Endothelial cell of umbilical vein (primary cell): ENCODE results near the gene CSTA. TPM values are rescaled to one million over a fixed set of nuclear protein-coding genes. Genes with fewer than 3 reads are reported as not detected.

ENCODE experiments used
- BruUV-seq: library from RNA; stranded (reverse); fragments of 400-500 nt; replicated peaks from 2 replicates; lab custom pipeline; 2021; lab: Mats Ljungman, UMichigan
- CTCF ChIA-PET: fragments of 300-600, 350-600 bp; sonication (Branson Sonifier 250); formaldehyde crosslinking; loops from one replicate; lab custom pipeline; 2021; ENCODE audit warnings: antibody characterized with exemption, inconsistent platforms; lab: Charles Lee
- POLR2A ChIA-PET: fragments of 300-600, 350-600 bp; sonication (Branson Sonifier 250); formaldehyde crosslinking; loops from one replicate; lab custom pipeline; 2021; ENCODE audit warnings: antibody characterized with exemption, inconsistent platforms; lab: Charles Lee
- DNase-seq: peaks from one replicate; pipeline ENCODE4 v3.0.0-alpha.2; 2011; ENCODE audit warnings: low read depth, low spot score
- FAIRE-seq: peaks from 2 replicates; lab custom pipeline; 2011; peaks lifted over from hg19 to GRCh38; lab: Jason Lieb, UNC
- H2AFZ ChIP-seq: 2 replicates; pipeline ENCODE4 v1.6.0; 2012; ENCODE audit warnings: low read depth, low read length, control low read depth, inconsistent platforms
- H3K27ac ChIP-seq: 2 replicates; pipeline ENCODE4 v1.5.1; 2011; ENCODE audit warnings: low read depth, mild to moderate bottlenecking, control low read depth, low read length, moderate library complexity; ENCODE audit not compliant: insufficient read depth
- H3K27me3 ChIP-seq, 2 experiments: 2 replicates each; pipeline versions ENCODE4 v1.6.0 to v1.6.1; 2011; ENCODE audit warnings: low read length in 2 of 2, mixed read lengths in 1 of 2; ENCODE audit not compliant: control insufficient read depth in 2 of 2, insufficient read depth in 2 of 2
- H3K36me3 ChIP-seq, 2 experiments: 2 replicates in 1 of 2; 3 replicates in 1 of 2; pipeline ENCODE4 v1.5.1; 2011; ENCODE audit warnings: low read length in 2 of 2, mild to moderate bottlenecking in 1 of 2, moderate library complexity in 1 of 2; ENCODE audit not compliant: control insufficient read depth in 2 of 2, insufficient read depth in 2 of 2; ENCODE audit errors: extremely low read depth in 1 of 2
- H3K4me1 ChIP-seq: 3 replicates; pipeline ENCODE4 v1.5.1; 2011; ENCODE audit warnings: mild to moderate bottlenecking, low read length; ENCODE audit not compliant: control insufficient read depth, insufficient read depth; ENCODE audit errors: extremely low read depth
- H3K4me2 ChIP-seq: 2 replicates; pipeline ENCODE4 v1.6.1; 2011; ENCODE audit warnings: low read length, control low read depth, mixed read lengths; ENCODE audit not compliant: insufficient read depth
- H3K4me3 ChIP-seq, 3 experiments: fragments of 200-600 bp in 1 of 3; sonication (generic), shearing (Covaris generic) in 1 of 3; replicated peaks in 1 of 3; 2 replicates each; pipeline ENCODE4 v1.5.1; 2011 to 2016; ENCODE audit warnings: control low read depth in 3 of 3, low read length in 3 of 3, mild to moderate bottlenecking in 2 of 3, inconsistent platforms in 1 of 3, low read depth in 1 of 3, moderate library complexity in 1 of 3; ENCODE audit not compliant: insufficient read depth in 1 of 3
- H3K79me2 ChIP-seq: 2 replicates; pipeline ENCODE4 v1.6.0; 2012; ENCODE audit warnings: low read length, inconsistent platforms; ENCODE audit not compliant: control insufficient read depth, insufficient read depth
- H3K9ac ChIP-seq: replicated peaks from 2 replicates; pipeline ENCODE3; 2011; ENCODE audit warnings: low read length, control low read depth; ENCODE audit not compliant: insufficient read depth; ENCODE audit errors: extremely low read depth
- H3K9me1 ChIP-seq: replicated peaks from 3 replicates; pipeline ENCODE4 v1.6.0; 2011; ENCODE audit warnings: mild to moderate bottlenecking, low read length; ENCODE audit not compliant: control insufficient read depth, insufficient read depth; ENCODE audit errors: extremely low read depth
- H3K9me3 ChIP-seq: replicated peaks from 2 replicates; pipeline ENCODE4 v1.5.1; 2012; ENCODE audit warnings: low read length, inconsistent platforms; ENCODE audit not compliant: control insufficient read depth, insufficient read depth
- H4K20me1 ChIP-seq: replicated peaks from 2 replicates; pipeline ENCODE3; 2011; ENCODE audit warnings: mild to moderate bottlenecking, low read length; ENCODE audit not compliant: control insufficient read depth, insufficient read depth; ENCODE audit errors: extremely low read depth
- CTCF ChIP-seq, 2 donors: IDR thresholded peaks; 1 replicate in 1 of 2; 2 replicates in 1 of 2; pipeline ENCODE4 v1.5.1; 2011; ENCODE audit warnings: low read length in 2 of 2, mild to moderate bottlenecking in 2 of 2, moderate library complexity in 2 of 2, control low read depth in 1 of 2, inconsistent platforms in 1 of 2, low read depth in 1 of 2; ENCODE audit not compliant: insufficient read depth in 1 of 2; ENCODE audit errors: extremely low read depth in 1 of 2
- EZH2 ChIP-seq: IDR thresholded peaks from 2 replicates; pipeline ENCODE4 v1.6.1; 2012; ENCODE audit warnings: borderline replicate concordance, low read depth, mild to moderate bottlenecking, moderate library complexity, low read length, inconsistent platforms; ENCODE audit not compliant: severe bottlenecking
- FOS ChIP-seq: IDR thresholded peaks from 2 replicates; pipeline ENCODE4 v1.6.1; 2011; ENCODE audit warnings: mild to moderate bottlenecking, low read length, moderate library complexity, borderline replicate concordance; ENCODE audit not compliant: insufficient read depth
- GATA2 ChIP-seq: IDR thresholded peaks from 2 replicates; pipeline ENCODE4 v1.7.0; 2011; ENCODE audit warnings: low read depth, mild to moderate bottlenecking, moderate library complexity, mixed read lengths, low read length; ENCODE audit not compliant: insufficient read length, insufficient read depth
- JUN ChIP-seq: IDR thresholded peaks from 2 replicates; pipeline ENCODE4 v1.6.1; 2011; ENCODE audit warnings: borderline replicate concordance, low read depth; ENCODE audit not compliant: insufficient read length, insufficient read depth
- MAX ChIP-seq: IDR thresholded peaks from 2 replicates; pipeline ENCODE4 v1.6.1; 2011; ENCODE audit not compliant: insufficient read depth, insufficient read length
- MYC ChIP-seq: IDR thresholded peaks from one replicate; pipeline ENCODE4 v1.6.1; 2011; ENCODE audit warnings: mild to moderate bottlenecking, low read depth, low read length
- POLR2A ChIP-seq: IDR thresholded peaks from 2 replicates; pipeline ENCODE4 v1.6.1; 2012; ENCODE audit warnings: low read depth, mild to moderate bottlenecking, control low read depth, low read length
- POLR2AphosphoS5 ChIP-seq: IDR thresholded peaks from 2 replicates; pipeline ENCODE4 v1.6.1; 2012; ENCODE audit warnings: low read depth, mild to moderate bottlenecking, control low read depth, low read length, moderate library complexity; ENCODE audit not compliant: insufficient read depth
- dilution Hi-C: fragments of 300-500 bp; cut with MboI; formaldehyde crosslinking; loops from one replicate; pipeline ENCODE4 v1.15.0; 2019; ENCODE audit warnings: low sequenced_read_pairs; ENCODE audit not compliant: extremely low pct_ligation_motif_present
- intact Hi-C: fragments of 100-400 bp; cut with micrococcal nuclease; formaldehyde crosslinking; loops from one replicate; pipeline ENCODE4 v1.10.0; 2022
- polyA plus RNA-seq, 4 experiments: library from polyadenylated mRNA; depleted of rRNA in 3 of 4; stranded (reverse) in 3 of 4; unstranded in 1 of 4; fragments of >200 nt; gene quantifications; 2 replicates each; pipeline versions ENCODE4 v1.2.1 to v1.2.3, GENCODE V29; 2011 to 2012; ENCODE audit warnings: missing spikeins in 1 of 4
- total RNA-seq: library from RNA; stranded (reverse); gene quantifications from 2 replicates; pipeline ENCODE4 v1.2.3, GENCODE V29; 2021

CSTA gene
- total and polyA plus RNA-seq, 2 donors (not counting 3 experiments of a cell fraction or from before 2014, with no cell fraction given) = not detected

GRCh38 chr3:122283796-122284445, 41.1 kb upstream of the CSTA start:
- TF ChIP-seq MYC (no peak), EZH2 (no peak), MAX (no peak), POLR2AphosphoS5 (no peak), CTCF (IDR thresholded peaks at IDR 0.05; ENCODE audit: extremely low read depth in 1 of 2, insufficient read depth in 1 of 2, low read depth in 1 of 2, low read length in 2 of 2) (no peak), JUN (no peak), POLR2A (no peak), FOS (no peak), GATA2 (no peak)
- DNase-seq = no peak
- no peaks in the 10 kb centered on the region for H3K4me1 ChIP-seq
- H3K9me1 ChIP-seq = no peaks in the 10 kb centered on the region
- no peaks in the 10 kb centered on the region for H4K20me1 ChIP-seq
- no peak for FAIRE-seq
- peaks cover 0 to 3% of the 10 kb centered on the region in 2 experiments for H3K27me3 ChIP-seq
- H3K36me3 ChIP-seq = no peaks in the 10 kb centered on the region
- H3K9me3 ChIP-seq = no peaks in the 10 kb centered on the region
- H3K4me2 ChIP-seq = no peak overlapping the region
- POLR2A ChIA-PET = no interaction called here
- no peak overlapping the region for H3K9ac ChIP-seq
- CTCF ChIA-PET = no interaction called here
- H3K27ac ChIP-seq = no peak overlapping the region
- H2AFZ ChIP-seq = no peak overlapping the region
- intact Hi-C loops = no loop called here
- dilution Hi-C loops = no loop called here
- H3K4me3 ChIP-seq = no peak overlapping the region
- no TSS peak for BruUV-seq
- H3K79me2 ChIP-seq = no peaks in the 10 kb centered on the region
